Gastrocnemius medialis (tissue), 4 donors: ENCODE data around the gene C14orf180.

ENCODE experiments used
- POLR2A ChIP-seq, 2 donors: fragments of 450-650 bp; IDR thresholded peaks; one replicate each; pipeline ENCODE4 v1.6.1; 2017; ENCODE audit warnings: antibody characterized with exemption in 2 of 2, mild to moderate bottlenecking in 2 of 2, moderate library complexity in 2 of 2
- TF ChIP-seq, protein P1 (sequence below), 5 experiments: fragments of 450-650 bp in 3 of 5; fragments of 200-600 bp in 2 of 5; sonication (generic) in 2 of 5; IDR thresholded peaks in 4 of 5; conservative IDR thresholded peaks in 1 of 5; 1 replicate in 4 of 5; 2 replicates in 1 of 5; pipeline ENCODE4 v1.5.1; 2016 to 2019; ENCODE audit warnings: antibody characterized with exemption in 5 of 5, mild to moderate bottlenecking in 3 of 5, moderate library complexity in 3 of 5

DNA sequence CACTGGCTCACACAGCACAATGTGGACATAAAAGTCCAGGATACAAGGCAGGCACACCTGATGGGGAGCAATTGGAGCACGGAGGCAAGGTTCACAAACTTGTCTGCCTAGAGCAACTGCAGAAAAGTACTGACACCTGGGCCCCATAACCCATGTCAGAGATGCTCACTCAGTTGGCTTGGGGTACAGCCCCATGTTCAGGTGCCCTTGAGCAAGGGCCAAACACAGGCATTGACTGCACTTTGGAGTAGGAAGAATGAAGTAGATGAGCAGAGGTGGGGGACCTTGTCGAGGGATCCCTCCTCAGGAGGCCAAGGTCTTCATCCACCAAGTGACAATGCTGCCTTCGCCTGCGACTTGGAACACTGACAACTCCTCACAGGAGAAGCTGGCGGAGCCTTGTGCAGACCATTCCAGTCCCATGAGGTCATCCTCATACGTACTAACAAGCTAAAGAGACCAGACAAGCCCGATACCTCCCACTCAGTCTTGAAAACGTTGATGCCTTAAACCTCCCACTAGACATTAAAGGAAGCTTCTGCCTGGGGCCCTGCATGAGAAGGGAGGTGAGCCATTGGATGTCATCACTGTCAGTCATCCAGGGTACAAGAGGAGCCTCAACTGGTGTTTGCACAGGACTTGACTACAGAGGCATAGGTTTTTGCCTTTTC lies 42.5 kb upstream of the C14orf180 start:
- no peak for TF ChIP-seq POLR2A (IDR thresholded peaks at IDR 0.05)
- TF ChIP-seq, protein P1, sequence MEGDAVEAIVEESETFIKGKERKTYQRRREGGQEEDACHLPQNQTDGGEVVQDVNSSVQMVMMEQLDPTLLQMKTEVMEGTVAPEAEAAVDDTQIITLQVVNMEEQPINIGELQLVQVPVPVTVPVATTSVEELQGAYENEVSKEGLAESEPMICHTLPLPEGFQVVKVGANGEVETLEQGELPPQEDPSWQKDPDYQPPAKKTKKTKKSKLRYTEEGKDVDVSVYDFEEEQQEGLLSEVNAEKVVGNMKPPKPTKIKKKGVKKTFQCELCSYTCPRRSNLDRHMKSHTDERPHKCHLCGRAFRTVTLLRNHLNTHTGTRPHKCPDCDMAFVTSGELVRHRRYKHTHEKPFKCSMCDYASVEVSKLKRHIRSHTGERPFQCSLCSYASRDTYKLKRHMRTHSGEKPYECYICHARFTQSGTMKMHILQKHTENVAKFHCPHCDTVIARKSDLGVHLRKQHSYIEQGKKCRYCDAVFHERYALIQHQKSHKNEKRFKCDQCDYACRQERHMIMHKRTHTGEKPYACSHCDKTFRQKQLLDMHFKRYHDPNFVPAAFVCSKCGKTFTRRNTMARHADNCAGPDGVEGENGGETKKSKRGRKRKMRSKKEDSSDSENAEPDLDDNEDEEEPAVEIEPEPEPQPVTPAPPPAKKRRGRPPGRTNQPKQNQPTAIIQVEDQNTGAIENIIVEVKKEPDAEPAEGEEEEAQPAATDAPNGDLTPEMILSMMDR (IDR thresholded peaks at IDR 0.05 in 4 of 5, conservative IDR thresholded peaks at IDR 0.05 in 1 of 5) = no peak
